Trophoblast cell (in vitro differentiated cells and primary cell): ENCODE data around the gene PTPRM.

Experiments
- DNase-seq, 2 donors: peaks; one replicate each; pipeline ENCODE4 v3.0.0-alpha.2; 2016
- H2AFZ ChIP-seq: 2 replicates; pipeline ENCODE4 v1.6.1; 2013; ENCODE audit warnings: low read length, moderate library complexity, mild to moderate bottlenecking; ENCODE audit not compliant: insufficient read depth, poor library complexity
- H2AK5ac ChIP-seq: 2 replicates; pipeline ENCODE4 v1.6.1; 2013; ENCODE audit warnings: mild to moderate bottlenecking, low read length
- H2BK120ac ChIP-seq: 2 replicates; pipeline ENCODE4 v1.6.1; 2013; ENCODE audit warnings: low read length, mild to moderate bottlenecking, moderate library complexity; ENCODE audit not compliant: insufficient read depth, poor library complexity
- H2BK12ac ChIP-seq: 2 replicates; pipeline ENCODE4 v1.6.1; 2013; ENCODE audit warnings: mild to moderate bottlenecking, low read length, moderate library complexity
- H2BK5ac ChIP-seq: 2 replicates; pipeline ENCODE4 v1.6.1; 2013; ENCODE audit warnings: low read length, low read depth, moderate library complexity, mild to moderate bottlenecking; ENCODE audit not compliant: poor library complexity
- H3K14ac ChIP-seq: 2 replicates; pipeline ENCODE4 v1.6.1; 2013; ENCODE audit warnings: mild to moderate bottlenecking, low read length
- H3K18ac ChIP-seq: 2 replicates; pipeline ENCODE4 v1.6.1; 2013; ENCODE audit warnings: mild to moderate bottlenecking, low read length
- H3K23ac ChIP-seq: 2 replicates; pipeline ENCODE4 v1.6.1; 2013; ENCODE audit warnings: low read length
- H3K27ac ChIP-seq: 2 replicates; pipeline ENCODE4 v1.5.1; 2013; ENCODE audit warnings: low read depth, mild to moderate bottlenecking, inconsistent platforms, low read length, moderate library complexity
- H3K27me3 ChIP-seq: 2 replicates; pipeline ENCODE4 v1.6.1; 2013; ENCODE audit warnings: inconsistent platforms, mild to moderate bottlenecking, low read length, moderate library complexity; ENCODE audit not compliant: insufficient read depth
- H3K36me3 ChIP-seq, 2 experiments: 1 replicate in 1 of 2; 2 replicates in 1 of 2; pipeline ENCODE4 v1.6.1; 2013; ENCODE audit warnings: low read length in 2 of 2, mild to moderate bottlenecking in 2 of 2, moderate library complexity in 1 of 2; ENCODE audit not compliant: insufficient read depth in 2 of 2, control insufficient read depth in 1 of 2
- H3K4ac ChIP-seq: 2 replicates; pipeline ENCODE4 v1.6.1; 2013; ENCODE audit warnings: low read depth, mild to moderate bottlenecking, low read length, moderate library complexity
- H3K4me1 ChIP-seq, 2 experiments: 1 replicate in 1 of 2; 2 replicates in 1 of 2; pipeline ENCODE4 v1.6.1; 2013; ENCODE audit warnings: low read length in 2 of 2, mild to moderate bottlenecking in 2 of 2, moderate library complexity in 1 of 2; ENCODE audit not compliant: insufficient read depth in 2 of 2, control insufficient read depth in 1 of 2
- H3K4me2 ChIP-seq: 2 replicates; pipeline ENCODE4 v1.6.1; 2013; ENCODE audit warnings: inconsistent platforms, mild to moderate bottlenecking, low read length, moderate library complexity
- H3K4me3 ChIP-seq: 2 replicates; pipeline ENCODE4 v1.5.1; 2013; ENCODE audit warnings: mild to moderate bottlenecking, low read depth, low read length, inconsistent platforms
- H3K79me1 ChIP-seq: one replicate; pipeline ENCODE4 v1.6.1; 2013; ENCODE audit warnings: low read length
- H3K79me2 ChIP-seq: 2 replicates; pipeline ENCODE4 v1.6.1; 2013; ENCODE audit warnings: low read length, mild to moderate bottlenecking; ENCODE audit not compliant: control insufficient read depth, insufficient read depth, poor library complexity
- H3K9ac ChIP-seq: 2 replicates; pipeline ENCODE4 v1.6.1; 2013; ENCODE audit warnings: mild to moderate bottlenecking, low read length
- H3K9me3 ChIP-seq: 2 replicates; pipeline ENCODE4 v1.6.1; 2013; ENCODE audit warnings: low read depth, mild to moderate bottlenecking, control low read depth, inconsistent platforms, low read length; ENCODE audit not compliant: insufficient read depth
- H4K12ac ChIP-seq: 2 replicates; pipeline ENCODE4 v1.6.1; 2013; ENCODE audit warnings: low read depth, mild to moderate bottlenecking, low read length, moderate library complexity
- H4K8ac ChIP-seq: 2 replicates; pipeline ENCODE4 v1.6.1; 2013; ENCODE audit warnings: low read depth, mild to moderate bottlenecking, low read length, moderate library complexity
- H4K91ac ChIP-seq: one replicate; pipeline ENCODE4 v1.6.1; 2013; ENCODE audit warnings: low read depth, mild to moderate bottlenecking, low read length, moderate library complexity
- WGBS: extraction: QIAGEN DNeasy Blood & Tissue Kit; methylation state at CpG from one replicate; pipeline ENCODE4 v1.1.7; 2013; ENCODE audit warnings: missing lambda C conversion rate; ENCODE audit not compliant: insufficient read length, insufficient coverage; ENCODE audit errors: extremely low coverage; 5-methylcytosine and 5-hydroxymethylcytosine counted together

PTPRM gene

DNA sequence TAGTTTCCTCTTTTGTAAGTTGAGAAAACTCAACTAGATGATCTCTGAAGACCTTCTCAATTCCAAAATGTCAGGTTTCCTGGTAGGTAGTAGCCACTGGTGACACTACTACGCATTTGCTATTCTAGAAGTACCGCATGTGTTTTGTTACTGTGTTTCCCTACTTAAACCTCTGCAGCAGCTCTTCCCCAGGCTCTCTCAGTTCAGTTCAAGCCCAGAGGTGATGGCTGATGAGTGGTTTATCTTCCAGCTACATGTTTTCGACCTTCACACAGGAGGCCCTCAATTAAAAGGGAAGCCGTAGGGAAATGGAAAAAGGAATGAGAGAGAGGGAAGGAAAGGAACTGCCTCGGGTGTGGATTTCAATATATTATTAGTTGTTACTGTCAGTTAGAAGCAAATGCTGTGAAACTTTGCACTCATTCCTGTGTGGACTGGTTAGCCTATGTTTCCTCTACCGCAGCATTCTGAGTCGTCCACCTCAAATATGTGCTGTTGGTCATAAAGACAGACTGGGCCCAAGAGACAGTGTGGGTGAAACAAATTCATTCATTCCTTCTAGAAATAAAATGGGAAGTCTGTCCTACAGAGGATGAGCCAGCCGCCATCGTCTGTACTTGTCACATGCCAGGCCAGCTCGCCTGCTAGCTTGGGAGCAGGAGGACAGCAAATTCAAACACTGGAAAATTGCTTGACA lies 586.9 kb downstream of the PTPRM start:
- Histone ChIP-seq H2AK5ac (no peak overlapping the region), H3K36me3 (peaks cover 0 to 3% of the 10 kb centered on the region in 2 experiments), H3K4ac (no peak overlapping the region), H4K12ac (no peak overlapping the region), H4K91ac (no peak overlapping the region), H4K8ac (no peak overlapping the region), H3K14ac (no peak overlapping the region), H2BK5ac (no peak overlapping the region), H2BK120ac (no peak overlapping the region), H3K9ac (no peak overlapping the region), H3K18ac (no peak overlapping the region), H3K4me3 (no peak overlapping the region), H2AFZ (no peak overlapping the region), H2BK12ac (no peak overlapping the region), H3K79me1 (no peaks in the 10 kb centered on the region), H3K27ac (no peak overlapping the region), H3K27me3 (no peaks in the 10 kb centered on the region), H3K23ac (no peak overlapping the region), H3K4me1 (no peaks in the 10 kb centered on the region), H3K4me2 (no peak overlapping the region), H3K9me3 (peaks cover 3% of the 10 kb centered on the region), H3K79me2 (no peaks in the 10 kb centered on the region)
- no CpG with 5 or more reads among the region's 10 CpGs for WGBS
- DNase-seq, result no peak

DNA sequence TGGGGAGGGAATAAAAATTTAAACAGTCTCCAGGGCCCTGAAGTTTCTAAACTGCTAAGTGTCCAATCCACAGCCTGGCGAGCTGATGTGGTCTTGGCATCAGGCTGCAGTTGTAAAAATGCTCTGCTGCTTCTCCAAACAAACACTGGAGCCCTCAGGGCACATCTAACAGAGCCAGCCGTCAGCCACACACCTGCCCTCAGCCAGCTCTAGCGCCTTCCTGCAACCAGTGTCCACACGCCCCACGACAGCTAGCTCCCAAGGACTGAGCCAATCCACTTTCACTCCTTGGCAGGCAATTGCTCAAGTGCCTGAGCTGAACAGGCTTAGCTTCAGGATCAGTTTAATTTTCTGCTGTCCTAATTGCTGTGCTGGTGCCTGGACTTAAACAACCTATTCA lies 595.7 kb downstream of the PTPRM start:
- Histone ChIP-seq H3K9me3 (peaks cover 3% of the 10 kb centered on the region), H3K27ac (no peak overlapping the region), H3K4me1 (peaks cover 0 to 3% of the 10 kb centered on the region in 2 experiments), H3K4ac (no peak overlapping the region), H2AK5ac (no peak overlapping the region), H3K79me1 (no peaks in the 10 kb centered on the region), H4K91ac (no peak overlapping the region), H3K14ac (no peak overlapping the region), H3K4me3 (no peak overlapping the region), H3K4me2 (no peak overlapping the region), H2AFZ (no peak overlapping the region), H3K18ac (no peak overlapping the region), H3K27me3 (no peaks in the 10 kb centered on the region), H4K8ac (no peak overlapping the region), H3K23ac (no peak overlapping the region), H2BK5ac (no peak overlapping the region), H3K36me3 (peaks cover 0 to 3% of the 10 kb centered on the region in 2 experiments), H2BK120ac (no peak overlapping the region), H3K9ac (no peak overlapping the region), H4K12ac (no peak overlapping the region), H2BK12ac (no peak overlapping the region), H3K79me2 (no peaks in the 10 kb centered on the region)
- whole genome bisulfite sequencing, result no CpG with 5 or more reads among the region's 5 CpGs
- DNase-seq, result peak in 1 of 2 donors; percentile 43

DNA sequence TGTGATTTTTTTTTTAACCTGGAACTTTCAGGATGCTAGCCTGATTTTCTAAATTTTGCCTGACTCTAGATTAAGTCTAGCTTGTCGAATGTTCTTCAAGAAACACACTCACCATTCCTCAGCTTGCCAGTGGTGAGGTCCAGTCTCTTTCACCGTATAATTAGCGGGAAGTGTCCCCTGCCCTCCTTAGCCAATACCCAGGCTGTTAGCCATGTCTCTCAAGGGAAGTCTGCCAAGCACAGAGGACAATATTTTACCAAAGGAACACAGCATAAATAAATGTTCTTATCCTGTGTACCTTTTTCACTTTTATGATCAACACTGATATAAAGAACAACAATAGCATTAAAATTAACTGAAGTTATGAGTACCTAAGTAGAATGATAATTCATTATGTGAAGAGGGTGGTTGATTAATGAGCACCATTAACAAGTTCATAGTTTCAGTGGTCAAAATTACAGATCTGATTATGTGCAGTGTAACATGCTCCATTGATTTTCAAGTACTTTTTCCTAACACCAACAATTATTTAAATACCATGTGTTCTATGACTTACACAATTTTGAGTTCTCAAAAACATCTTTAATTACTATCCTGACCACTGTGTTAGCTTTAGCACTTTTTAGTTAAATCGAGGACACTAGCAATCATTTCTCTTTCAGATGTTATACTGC lies 596.3 kb downstream of the PTPRM start:
- Histone ChIP-seq H4K12ac (no peak overlapping the region), H3K23ac (no peak overlapping the region), H3K79me1 (no peaks in the 10 kb centered on the region), H4K8ac (no peak overlapping the region), H3K27me3 (no peaks in the 10 kb centered on the region), H3K27ac (no peak overlapping the region), H3K4me1 (peaks cover 0 to 3% of the 10 kb centered on the region in 2 experiments), H3K18ac (no peak overlapping the region), H3K36me3 (peaks cover 0 to 3% of the 10 kb centered on the region in 2 experiments), H3K9me3 (peaks cover 3% of the 10 kb centered on the region), H2BK120ac (no peak overlapping the region), H3K4me2 (no peak overlapping the region), H3K9ac (no peak overlapping the region), H2AK5ac (no peak overlapping the region), H3K4me3 (no peak overlapping the region), H3K79me2 (no peaks in the 10 kb centered on the region), H2BK12ac (no peak overlapping the region), H3K14ac (no peak overlapping the region), H2AFZ (no peak overlapping the region), H2BK5ac (no peak overlapping the region), H4K91ac (no peak overlapping the region), H3K4ac (no peak overlapping the region)
- DNase-seq, result no peak
- no CpG with 5 or more reads among the region's 4 CpGs for WGBS

DNA sequence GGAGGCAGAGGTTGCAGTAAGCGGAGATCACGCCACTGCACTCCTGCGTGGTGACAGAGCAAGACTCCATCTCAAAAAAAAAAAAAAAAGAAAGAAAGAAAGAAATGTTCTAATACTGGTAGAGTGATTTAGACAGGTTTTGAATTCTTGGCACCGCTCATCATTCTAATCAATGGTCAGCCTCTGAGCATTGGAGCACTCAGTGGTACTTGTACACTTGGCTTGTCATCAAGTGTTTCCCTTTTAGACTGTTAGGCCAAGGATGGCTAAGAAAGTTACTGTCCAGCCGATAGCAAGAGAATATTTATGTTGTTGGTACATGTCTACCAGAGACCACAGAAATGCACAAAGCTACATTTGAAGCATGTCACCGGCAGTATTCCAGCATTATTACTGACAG lies 598.0 kb downstream of the PTPRM start:
- H3K4me2 ChIP-seq, result no peak overlapping the region
- no peak overlapping the region for H2AFZ ChIP-seq
- H2BK120ac ChIP-seq, result no peak overlapping the region
- no peak overlapping the region for H2AK5ac ChIP-seq
- no peaks in the 10 kb centered on the region for H3K36me3 ChIP-seq
- no CpG with 5 or more reads among the region's 6 CpGs for WGBS
- H2BK12ac ChIP-seq, result no peak overlapping the region
- no peak overlapping the region for H3K23ac ChIP-seq
- no peak overlapping the region for H3K4ac ChIP-seq
- no peak overlapping the region for H4K8ac ChIP-seq
- H3K9ac ChIP-seq, result no peak overlapping the region
- H3K4me3 ChIP-seq, result no peak overlapping the region
- H2BK5ac ChIP-seq, result no peak overlapping the region
- H3K18ac ChIP-seq, result no peak overlapping the region
- peaks cover 0 to 3% of the 10 kb centered on the region in 2 experiments for H3K4me1 ChIP-seq
- no peak overlapping the region for H4K12ac ChIP-seq
- H4K91ac ChIP-seq, result no peak overlapping the region
- no peaks in the 10 kb centered on the region for H3K9me3 ChIP-seq
- H3K79me2 ChIP-seq, result no peaks in the 10 kb centered on the region
- H3K27ac ChIP-seq, result no peak overlapping the region
- no peak for DNase-seq
- H3K27me3 ChIP-seq, result no peaks in the 10 kb centered on the region
- H3K79me1 ChIP-seq, result no peaks in the 10 kb centered on the region
- no peak overlapping the region for H3K14ac ChIP-seq
